Glutamatergic neuron (in vitro differentiated cells): ENCODE results near the gene SLC25A20. TPM values are rescaled to one million over a fixed set of nuclear protein-coding genes. Genes with fewer than 3 reads are reported as not detected.

ENCODE experiments used
- DNase-seq: peaks from one replicate; pipeline ENCODE4 v3.0.0; 2022
- H3K27ac Mint-ChIP-seq: one replicate; pipeline ENCODE4 v1.8.0; 2020; ENCODE audit warnings: mild to moderate bottlenecking, mixed read lengths, inconsistent platforms; ENCODE audit not compliant: unreplicated experiment
- H3K27me3 Mint-ChIP-seq: one replicate; pipeline ENCODE4 v1.8.0; 2020; ENCODE audit warnings: mild to moderate bottlenecking, moderate library complexity, mixed read lengths, inconsistent platforms; ENCODE audit not compliant: unreplicated experiment
- H3K36me3 Mint-ChIP-seq: one replicate; pipeline ENCODE4 v1.8.0; 2020; ENCODE audit warnings: mild to moderate bottlenecking, mixed read lengths, inconsistent platforms; ENCODE audit not compliant: unreplicated experiment
- H3K4me1 Mint-ChIP-seq: one replicate; pipeline ENCODE4 v1.8.0; 2020; ENCODE audit warnings: mild to moderate bottlenecking, low read depth, mixed read lengths, inconsistent platforms; ENCODE audit not compliant: unreplicated experiment
- H3K4me3 Mint-ChIP-seq: one replicate; pipeline ENCODE4 v1.8.0; 2020; ENCODE audit warnings: mild to moderate bottlenecking, mixed read lengths, inconsistent platforms; ENCODE audit not compliant: unreplicated experiment
- H3K9me3 Mint-ChIP-seq: one replicate; pipeline ENCODE4 v1.8.0; 2020; ENCODE audit warnings: mild to moderate bottlenecking, moderate library complexity, mixed read lengths, inconsistent platforms; ENCODE audit not compliant: unreplicated experiment
- CTCF ChIP-seq: fragments of 200-600 bp; sonication (generic); IDR thresholded peaks from one replicate; pipeline ENCODE4 v1.5.0; 2021; ENCODE audit not compliant: partially characterized antibody, unreplicated experiment
- total RNA-seq: library from RNA; stranded (reverse); fragmentation: NEBNext Ultra II Directional; extraction: Animal tissue kit (Norgen Biotek cat#: 25700); gene quantifications from one replicate; pipeline ENCODE4 v1.2.1, GENCODE V29; 2021; ENCODE audit not compliant: unreplicated experiment

Gene SLC25A20
- total RNA-seq, 1 donor from 2014 or later: 24.3 TPM

- H3K4me1 Mint-ChIP-seq: peaks cover 2% of the 10 kb centered on the region
- no peak for DNase-seq
- H3K27ac Mint-ChIP-seq: no peak overlapping the region
- no peaks in the 10 kb centered on the region for H3K9me3 Mint-ChIP-seq
- no peak overlapping the region for H3K4me3 Mint-ChIP-seq
- no peaks in the 10 kb centered on the region for H3K27me3 Mint-ChIP-seq
- no peaks in the 10 kb centered on the region for H3K36me3 Mint-ChIP-seq
- TF ChIP-seq CTCF: no peak
Observed at GRCh38 chr3:48929358-48930035, 30.8 kb upstream of the SLC25A20 start.

GRCh38 chr3:48928679-48929078, 30.0 kb upstream of the SLC25A20 start:
- TF ChIP-seq CTCF: no peak
- Mint-ChIP-seq H3K9me3 (no peaks in the 10 kb centered on the region), H3K36me3 (no peaks in the 10 kb centered on the region), H3K4me1 (peaks cover 2% of the 10 kb centered on the region), H3K27ac (no peak overlapping the region), H3K27me3 (no peaks in the 10 kb centered on the region), H3K4me3 (no peak overlapping the region)
- no peak for DNase-seq

- no peak overlapping the region for H3K27ac Mint-ChIP-seq
Observed at GRCh38 chr3:48927928-48928327, 29.2 kb upstream of the SLC25A20 start.

GRCh38 chr3:48926425-48927392, 28.0 kb upstream of the SLC25A20 start:
- H3K36me3 Mint-ChIP-seq: no peaks in the 10 kb centered on the region
- H3K27ac Mint-ChIP-seq: no peak overlapping the region
- peaks cover 2% of the 10 kb centered on the region for H3K27me3 Mint-ChIP-seq
- DNase-seq: no peak
- no peaks in the 10 kb centered on the region for H3K9me3 Mint-ChIP-seq
- no peak overlapping the region for H3K4me3 Mint-ChIP-seq
- no peaks in the 10 kb centered on the region for H3K4me1 Mint-ChIP-seq
- TF ChIP-seq CTCF: no peak

More at GRCh38 chr3:48927928-48928327, 29.2 kb upstream of the SLC25A20 start:
- H3K4me1 Mint-ChIP-seq: peaks cover 2% of the 10 kb centered on the region
- no peaks in the 10 kb centered on the region for H3K36me3 Mint-ChIP-seq
- H3K9me3 Mint-ChIP-seq: no peaks in the 10 kb centered on the region
- TF ChIP-seq CTCF: no peak
- no peaks in the 10 kb centered on the region for H3K27me3 Mint-ChIP-seq
- H3K4me3 Mint-ChIP-seq: no peak overlapping the region
- no peak for DNase-seq
